K562 (cell line): Measurements from ENCODE around the gene GABARAP.

Experiments
- E2F4 ChIP-seq: sonication (generic); formaldehyde crosslinking; IDR thresholded peaks from 2 replicates; pipeline ENCODE4 v1.8.0; 2022; ENCODE audit warnings: mild to moderate bottlenecking, low read depth, missing genetic modification reagents
- EP300 ChIP-seq: IDR thresholded peaks from 2 replicates; pipeline ENCODE4 v1.6.1; 2012; ENCODE audit warnings: low read length, improper control_type of control experiment
- FOXA1 ChIP-seq: fragments of 450-650 bp; IDR thresholded peaks from 2 replicates; pipeline ENCODE4 v1.6.1; 2016; ENCODE audit warnings: mild to moderate bottlenecking, borderline replicate concordance
- FOXM1 ChIP-seq, 2 experiments: fragments of 450-650 bp in 1 of 2; sonication (generic) in 1 of 2; formaldehyde crosslinking in 1 of 2; IDR thresholded peaks; 2 replicates each; pipeline versions ENCODE4 v1.6.1 to v1.9.0; 2017 to 2022; ENCODE audit warnings: low read depth in 2 of 2, mild to moderate bottlenecking in 2 of 2, missing genetic modification reagents in 1 of 2, moderate library complexity in 1 of 2
- SETDB1 ChIP-seq: IDR thresholded peaks from one replicate; pipeline ENCODE4 v1.6.1; 2012; ENCODE audit warnings: low read length, control low read depth, inconsistent platforms
- SNRNP70 ChIP-seq: fragments of 200-400 bp; formaldehyde crosslinking; optimal IDR thresholded peaks from 2 replicates; pipeline ENCODE3; 2017; ENCODE audit warnings: low read depth, low read length
- TEAD4 ChIP-seq, 2 experiments: sonication (generic) in 1 of 2; formaldehyde crosslinking in 1 of 2; IDR thresholded peaks; 2 replicates each; pipeline versions ENCODE4 v1.6.1 to v1.8.0; 2012 to 2022; ENCODE audit warnings: borderline replicate concordance in 1 of 2, inconsistent platforms in 1 of 2, low read length in 1 of 2, mild to moderate bottlenecking in 1 of 2, missing genetic modification reagents in 1 of 2
- ZMIZ1 ChIP-seq, 2 experiments: fragments of 150-350 bp in 1 of 2; IDR thresholded peaks; 2 replicates each; pipeline ENCODE4 v1.6.1; 2012 to 2016; ENCODE audit warnings: low read depth in 2 of 2, low read length in 2 of 2, mild to moderate bottlenecking in 1 of 2, moderate library complexity in 1 of 2

DNA sequence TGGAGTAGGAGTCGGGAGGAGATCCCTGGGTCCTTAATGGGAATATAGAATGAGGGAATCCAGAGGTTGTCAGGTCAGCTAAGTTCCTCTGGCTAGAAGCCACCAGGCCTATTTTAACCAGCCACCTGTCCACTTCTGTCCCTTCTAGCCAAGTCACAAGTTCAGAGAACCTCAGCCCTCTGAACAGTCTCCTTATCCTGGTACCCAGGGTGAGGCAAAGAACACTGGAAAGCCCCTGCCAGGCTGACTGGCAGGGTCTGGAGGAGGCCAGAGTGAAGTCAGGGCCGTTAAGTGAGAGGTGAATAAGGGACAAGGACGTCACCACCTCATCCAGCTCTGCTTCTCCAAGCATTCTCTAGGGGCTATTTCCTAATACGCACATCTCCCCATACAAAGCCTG is 6.5 kb upstream of the GABARAP start:
- TF ChIP-seq SETDB1 (no peak), E2F4 (CRISPR knock-in tag) (no peak), TEAD4 (IDR thresholded peaks at IDR 0.05; ENCODE audit: low read length) (no peak), TEAD4 (CRISPR knock-in tag; IDR thresholded peaks at IDR 0.05; ENCODE audit: borderline replicate concordance) (no peak), FOXA1 (no peak), EP300 (no peak), FOXM1 (IDR thresholded peaks at IDR 0.05; ENCODE audit: low read depth) (no peak), FOXM1 (CRISPR knock-in tag; IDR thresholded peaks at IDR 0.05; ENCODE audit: low read depth) (no peak), ZMIZ1 (IDR thresholded peaks at IDR 0.05; ENCODE audit: low read depth in 2 of 2, low read length in 2 of 2) (no peak), SNRNP70 (no peak)
